ENCODE measurements around the gene CFHR5.
A peak's percentile ranks its signal among the peaks of the same experiment; 100 is the strongest.
"Not testable (repeated sequence)": the region's sequence is repeated elsewhere in the genome, so short reads cannot be mapped to it uniquely, and the experiment has no call there.

CFHR5 gene

GRCh38 chr1:196977278-196977677, at the start of gene CFHR5:
Gene CFHR5 (plus strand): TSS chr1:196977556. CDS start chr1:196977665, 109 bp downstream.
- no peak for DNase-seq

- DNase-seq, result not testable (repeated sequence)
These were observed 44.5 kb upstream of the CFHR5 start for GRCh38 chr1:196932853-196933252.

GRCh38 chr1:196933531-196934189, 43.7 kb upstream of the CFHR5 start:
- no peak for DNase-seq

- not testable (repeated sequence) for DNase-seq
These were observed 35.9 kb upstream of the CFHR5 start for GRCh38 chr1:196941474-196941873.

GRCh38 chr1:196943568-196943967, 33.8 kb upstream of the CFHR5 start, which contains the start of gene CFHR2:
Gene CFHR2 (plus strand): TSS chr1:196943738. CDS start chr1:196943881, 143 bp downstream.
- DNase-seq, result not testable (repeated sequence)

- DNase-seq, result no peak
These were observed 25.5 kb upstream of the CFHR5 start for GRCh38 chr1:196951711-196952394.

GRCh38 chr1:196954778-196955177, 22.6 kb upstream of the CFHR5 start:
- no peak for DNase-seq

GRCh38 chr1:196955926-196956325, 21.4 kb upstream of the CFHR5 start:
- DNase-seq, result no peak

GRCh38 chr1:196960854-196961253, 16.5 kb upstream of the CFHR5 start:
- DNase-seq, result no peak

- no peak for DNase-seq
These were observed 7.2 kb upstream of the CFHR5 start for GRCh38 chr1:196970182-196970581.

GRCh38 chr1:196976278-196976677, 1.1 kb upstream of the CFHR5 start:
- DNase-seq, result no peak

GRCh38 chr1:196980859-196981258, 3.5 kb downstream of the CFHR5 start:
- DNase-seq, result no peak

GRCh38 chr1:196982247-196982646, 4.9 kb downstream of the CFHR5 start:
- DNase-seq, result not testable (repeated sequence)

GRCh38 chr1:196991919-196992651, 14.7 kb downstream of the CFHR5 start:
- peak; percentile 75 for DNase-seq

- DNase-seq, result no peak
These were observed 16.6 kb downstream of the CFHR5 start for GRCh38 chr1:196993916-196994315.

GRCh38 chr1:196997423-196997822, 20.1 kb downstream of the CFHR5 start:
- no peak for DNase-seq

GRCh38 chr1:197001828-197002227, 24.5 kb downstream of the CFHR5 start:
- DNase-seq, result no peak

GRCh38 chr1:197003132-197003531, 25.8 kb downstream of the CFHR5 start:
- DNase-seq, result no peak

GRCh38 chr1:197008861-197009260, 31.5 kb downstream of the CFHR5 start:
- no peak for DNase-seq

GRCh38 chr1:197011614-197012013, 34.3 kb downstream of the CFHR5 start:
- no peak for DNase-seq

GRCh38 chr1:197013234-197013633, 35.9 kb downstream of the CFHR5 start:
- no peak for DNase-seq

GRCh38 chr1:197016751-197017150, 39.4 kb downstream of the CFHR5 start:
- no peak for DNase-seq

GRCh38 chr1:197017558-197018146, 40.3 kb downstream of the CFHR5 start:
- DNase-seq, result no peak

Measured in NCI-H774 (cell line).